Natural killer cell (primary cell): ENCODE measurements around the gene RNF180. TPM values are rescaled to one million over a fixed set of nuclear protein-coding genes. Genes with fewer than 3 reads are reported as not detected.
"Not testable (repeated sequence)": the region's sequence is repeated elsewhere in the genome, so short reads cannot be mapped to it uniquely, and the experiment has no call there.

ENCODE experiments used
- ATAC-seq, 3 donors: fragments of 150-1000 bp in 2 of 3; fragments of 200-7000 bp in 1 of 3; cut with Tn5 transposase; 1 replicate in 1 of 3; 2 replicates in 2 of 3; pipeline ENCODE4 v1.10.0; 2021; ENCODE audit warnings: mild to moderate bottlenecking in 2 of 3, moderate library complexity in 2 of 3
- DNase-seq, 2 donors: peaks; one replicate each; pipeline versions ENCODE4 v3.0.0 to v3.0.0-alpha.2; 2013 to 2021; ENCODE audit warnings: mixed read lengths in 1 of 2
- H3K27ac ChIP-seq: one replicate; pipeline ENCODE4 v1.5.1; 2013; ENCODE audit warnings: mild to moderate bottlenecking, low read length
- H3K27me3 ChIP-seq: one replicate; pipeline ENCODE4 v1.6.1; 2013; ENCODE audit warnings: low read length; ENCODE audit not compliant: control insufficient read depth, insufficient read depth
- H3K36me3 ChIP-seq: one replicate; pipeline ENCODE4 v1.6.1; 2013; ENCODE audit warnings: low read length; ENCODE audit not compliant: control insufficient read depth, insufficient read depth
- H3K4me1 ChIP-seq: one replicate; pipeline ENCODE4 v1.6.1; 2013; ENCODE audit warnings: low read length; ENCODE audit not compliant: control insufficient read depth, insufficient read depth
- H3K4me3 ChIP-seq: one replicate; pipeline ENCODE4 v1.5.1; 2013; ENCODE audit warnings: low read length
- H3K9me3 ChIP-seq: one replicate; pipeline ENCODE4 v1.6.1; 2013; ENCODE audit warnings: low read length; ENCODE audit not compliant: control insufficient read depth, insufficient read depth
- H3K27ac Mint-ChIP-seq, 2 donors: one replicate each; pipeline ENCODE4 v1.8.0; 2022; ENCODE audit warnings: mild to moderate bottlenecking in 2 of 2, mixed read lengths in 2 of 2, moderate library complexity in 1 of 2
- H3K27me3 Mint-ChIP-seq, 2 donors: one replicate each; pipeline ENCODE4 v1.8.0; 2022; ENCODE audit warnings: low read depth in 2 of 2, mixed read lengths in 2 of 2
- H3K36me3 Mint-ChIP-seq: one replicate; pipeline ENCODE4 v1.8.0; 2022; ENCODE audit warnings: mixed read lengths
- H3K4me1 Mint-ChIP-seq, 2 donors: one replicate each; pipeline ENCODE4 v1.8.0; 2022; ENCODE audit warnings: mixed read lengths in 2 of 2
- H3K4me3 Mint-ChIP-seq: one replicate; pipeline ENCODE4 v1.8.0; 2022; ENCODE audit warnings: mild to moderate bottlenecking, moderate library complexity, mixed read lengths
- H3K9me3 Mint-ChIP-seq, 2 donors: one replicate each; pipeline ENCODE4 v1.8.0; 2022; ENCODE audit warnings: mixed read lengths in 2 of 2
- CTCF ChIP-seq: fragments of 200-600 bp; IDR thresholded peaks from one replicate; pipeline ENCODE4 v1.8.0; 2022; ENCODE audit warnings: antibody characterized with exemption
- WGBS: methylation state at CpG from one replicate; pipeline ENCODE4 v1.1.7; 2013; ENCODE audit warnings: missing lambda C conversion rate; ENCODE audit not compliant: insufficient coverage; 5-methylcytosine and 5-hydroxymethylcytosine counted together
- intact Hi-C: fragments of 100-400 bp; cut with micrococcal nuclease; formaldehyde crosslinking; loops from one replicate; pipeline ENCODE4 v1.14.2; 2022
- total RNA-seq, 4 donors: library from RNA; stranded (reverse); fragments of 120-200 nt in 1 of 4; gene quantifications; one replicate each; pipeline versions ENCODE4 v1.2.3 to v1.2.4, GENCODE V29; 2013 to 2022

The RNF180 gene
- total RNA-seq, 3 donors from 2014 or later (not counting 1 experiment from before 2014, with no cell fraction given) = not detected

GRCh38 chr5:64285188-64286130 lies 119.8 kb downstream of the RNF180 start:
- no peaks in the 10 kb centered on the region for H3K4me1 ChIP-seq
- no peaks in the 10 kb centered on the region for H3K27me3 ChIP-seq
- Mint-ChIP-seq H3K4me1 (no peaks in the 10 kb centered on the region), H3K9me3 (peaks cover 27 to 30% of the 10 kb centered on the region in 2 donors), H3K27ac (no peak overlapping the region), H3K4me3 (no peak overlapping the region), H3K36me3 (peaks cover 7% of the 10 kb centered on the region), H3K27me3 (no peaks in the 10 kb centered on the region)
- no peak overlapping the region for H3K27ac ChIP-seq
- WGBS = 81% methylated on average over 8 of the region's 8 CpGs
- H3K9me3 ChIP-seq = peaks cover 11% of the 10 kb centered on the region
- ATAC-seq (no peak), DNase-seq (no peak)
- intact Hi-C loops = no loop called here
- TF ChIP-seq CTCF = no peak
- no peak overlapping the region for H3K4me3 ChIP-seq
- H3K36me3 ChIP-seq = no peaks in the 10 kb centered on the region

GRCh38 chr5:64286381-64286780 lies 120.7 kb downstream of the RNF180 start:
- Histone ChIP-seq H3K4me1 (no peaks in the 10 kb centered on the region), H3K4me3 (no peak overlapping the region), H3K9me3 (peaks cover 11% of the 10 kb centered on the region), H3K36me3 (no peaks in the 10 kb centered on the region), H3K27ac (no peak overlapping the region), H3K27me3 (no peaks in the 10 kb centered on the region)
- H3K27me3 Mint-ChIP-seq = no peaks in the 10 kb centered on the region
- no peaks in the 10 kb centered on the region for H3K4me1 Mint-ChIP-seq
- H3K4me3 Mint-ChIP-seq = no peak overlapping the region
- H3K9me3 Mint-ChIP-seq = peaks cover 27 to 34% of the 10 kb centered on the region in 2 donors
- DNase-seq (no peak), ATAC-seq (no peak)
- intact Hi-C loops = no loop called here
- no peak overlapping the region for H3K27ac Mint-ChIP-seq
- no peak for TF ChIP-seq CTCF
- peaks cover 11% of the 10 kb centered on the region for H3K36me3 Mint-ChIP-seq
- no CpG with 5 or more reads among the region's 1 CpG for WGBS

GRCh38 chr5:64288496-64288895 lies 122.9 kb downstream of the RNF180 start:
- H3K4me3 Mint-ChIP-seq = not testable (repeated sequence)

GRCh38 chr5:64292611-64293215 lies 127.1 kb downstream of the RNF180 start:
- H3K9me3 Mint-ChIP-seq = peaks cover 20 to 24% of the 10 kb centered on the region in 2 donors
- Histone ChIP-seq H3K27ac (no peak overlapping the region), H3K4me1 (no peaks in the 10 kb centered on the region), H3K4me3 (no peak overlapping the region), H3K9me3 (peaks cover 10% of the 10 kb centered on the region), H3K36me3 (no peaks in the 10 kb centered on the region), H3K27me3 (no peaks in the 10 kb centered on the region)
- no peak overlapping the region for H3K4me3 Mint-ChIP-seq
- WGBS = 96% methylated on average over 3 of the region's 3 CpGs
- no peak for TF ChIP-seq CTCF
- intact Hi-C loops = no loop called here
- no peaks in the 10 kb centered on the region for H3K4me1 Mint-ChIP-seq
- H3K36me3 Mint-ChIP-seq = peaks cover 11% of the 10 kb centered on the region
- H3K27me3 Mint-ChIP-seq = no peaks in the 10 kb centered on the region
- no peak overlapping the region for H3K27ac Mint-ChIP-seq
- no peak for DNase-seq
- no peak for ATAC-seq

More at GRCh38 chr5:64288496-64288895, 122.9 kb downstream of the RNF180 start:
- H3K36me3 Mint-ChIP-seq = peaks cover 11% of the 10 kb centered on the region
- H3K4me1 ChIP-seq, H3K27ac Mint-ChIP-seq, H3K27ac ChIP-seq, DNase-seq, intact Hi-C loops, H3K36me3 ChIP-seq, H3K27me3 Mint-ChIP-seq, ATAC-seq, H3K27me3 ChIP-seq, H3K4me3 ChIP-seq, H3K4me1 Mint-ChIP-seq: not testable (repeated sequence)
- WGBS = 96% methylated on average over 2 of the region's 2 CpGs
- peaks cover 24 to 29% of the 10 kb centered on the region in 2 donors for H3K9me3 Mint-ChIP-seq
- H3K9me3 ChIP-seq = peaks cover 21% of the 10 kb centered on the region
